Measurements from ENCODE around the gene SH3BGRL3. TPM values are rescaled to one million over a fixed set of nuclear protein-coding genes. Genes with fewer than 3 reads are reported as not detected.

The SH3BGRL3 gene
- total RNA-seq, 1 donor from 2014 or later: 324 TPM

- no peaks in the 10 kb centered on the region for H3K36me3 Mint-ChIP-seq (ENCODE audit: low read depth, unreplicated experiment)
- Histone ChIP-seq H3K4me3 (ENCODE audit: insufficient read depth, low read depth, low read length) (peak overlapping the region; percentile 90), H2AFZ (ENCODE audit: low read depth, low read length) (peak overlapping the region; percentile 98), H3K36me3 (ENCODE audit: insufficient read depth, low read length) (no peaks in the 10 kb centered on the region), H3K4me2 (ENCODE audit: low read length) (peak overlapping the region; percentile 95), H3K9ac (ENCODE audit: low read length) (peak overlapping the region; percentile 88), H4K20me1 (ENCODE audit: insufficient read depth, low read length) (no peaks in the 10 kb centered on the region), H3K27me3 (ENCODE audit: insufficient read depth, low read length) (no peaks in the 10 kb centered on the region), H3K79me2 (ENCODE audit: insufficient read depth, low read length) (peaks cover 46% of the 10 kb centered on the region), H3K27ac (ENCODE audit: low read depth, low read length) (peak overlapping the region; percentile 71), H3K9me3 (ENCODE audit: insufficient read depth, low read depth, low read length) (no peaks in the 10 kb centered on the region), H3K4me1 (ENCODE audit: insufficient read depth, low read length) (peaks cover 16% of the 10 kb centered on the region)
- peaks cover 12% of the 10 kb centered on the region for H3K4me1 Mint-ChIP-seq (ENCODE audit: low read depth, unreplicated experiment)
- no peak for FAIRE-seq
- peaks cover 2% of the 10 kb centered on the region for H3K27me3 Mint-ChIP-seq (ENCODE audit: low read depth, unreplicated experiment)
- no peak for TF ChIP-seq EZH2 (IDR thresholded peaks at IDR 0.05; ENCODE audit: insufficient read depth, low read length)
- TF ChIP-seq CTCF (IDR thresholded peaks at IDR 0.05; ENCODE audit: insufficient read depth, low read depth, low read length): no peak
- H3K4me3 Mint-ChIP-seq (ENCODE audit: unreplicated experiment): peak overlapping the region; percentile 93
- peak; percentile 27 for DNase-seq (ENCODE audit: low read depth)
- peak overlapping the region; percentile 81 for H3K27ac Mint-ChIP-seq (ENCODE audit: unreplicated experiment)
- no peaks in the 10 kb centered on the region for H3K9me3 Mint-ChIP-seq (ENCODE audit: unreplicated experiment)
These were observed 45.1 kb upstream of the SH3BGRL3 start for GRCh38 chr1:26234644-26235370.

- no peaks in the 10 kb centered on the region for H3K27me3 Mint-ChIP-seq (ENCODE audit: low read depth, unreplicated experiment)
- no peaks in the 10 kb centered on the region for H3K9me3 Mint-ChIP-seq (ENCODE audit: unreplicated experiment)
- no peaks in the 10 kb centered on the region for H3K36me3 Mint-ChIP-seq (ENCODE audit: low read depth, unreplicated experiment)
- H3K27ac Mint-ChIP-seq (ENCODE audit: unreplicated experiment): no peak overlapping the region
- peak overlapping the region; percentile 4 for H3K4me3 Mint-ChIP-seq (ENCODE audit: unreplicated experiment)
- H3K4me3 ChIP-seq (ENCODE audit: insufficient read depth, low read depth, low read length): no peak overlapping the region
- no peaks in the 10 kb centered on the region for H3K27me3 ChIP-seq (ENCODE audit: insufficient read depth, low read length)
- no peak overlapping the region for H3K9ac ChIP-seq (ENCODE audit: low read length)
- H3K36me3 ChIP-seq (ENCODE audit: insufficient read depth, low read length): no peaks in the 10 kb centered on the region
- H3K27ac ChIP-seq (ENCODE audit: low read depth, low read length): peak overlapping the region; percentile 29
- no peaks in the 10 kb centered on the region for H3K9me3 ChIP-seq (ENCODE audit: insufficient read depth, low read depth, low read length)
- H3K4me2 ChIP-seq (ENCODE audit: low read length): peak overlapping the region; percentile 68
- FAIRE-seq (peak; percentile 29), DNase-seq (ENCODE audit: low read depth) (peak; percentile 59)
- peaks cover 17% of the 10 kb centered on the region for H3K4me1 ChIP-seq (ENCODE audit: insufficient read depth, low read length)
- H3K4me1 Mint-ChIP-seq (ENCODE audit: low read depth, unreplicated experiment): peaks cover 14% of the 10 kb centered on the region
- peaks cover 63% of the 10 kb centered on the region for H3K79me2 ChIP-seq (ENCODE audit: insufficient read depth, low read length)
- TF ChIP-seq EZH2 (IDR thresholded peaks at IDR 0.05; ENCODE audit: insufficient read depth, low read length): no peak
- TF ChIP-seq CTCF (IDR thresholded peaks at IDR 0.05; ENCODE audit: insufficient read depth, low read depth, low read length): no peak
- no peaks in the 10 kb centered on the region for H4K20me1 ChIP-seq (ENCODE audit: insufficient read depth, low read length)
- no peak overlapping the region for H2AFZ ChIP-seq (ENCODE audit: low read depth, low read length)
These were observed 42.5 kb upstream of the SH3BGRL3 start for GRCh38 chr1:26237230-26237966.

Data from astrocyte (in vitro differentiated cells and primary cell).